EH (cell line): ENCODE results near the gene ESR1.
"Not testable (repeated sequence)": the region's sequence is repeated elsewhere in the genome, so short reads cannot be mapped to it uniquely, and the experiment has no call there.

Source experiments
- DNase-seq: peaks from one replicate; pipeline ENCODE4 v3.0.0-alpha.2; 2015; ENCODE audit warnings: low read depth

The ESR1 gene

DNA sequence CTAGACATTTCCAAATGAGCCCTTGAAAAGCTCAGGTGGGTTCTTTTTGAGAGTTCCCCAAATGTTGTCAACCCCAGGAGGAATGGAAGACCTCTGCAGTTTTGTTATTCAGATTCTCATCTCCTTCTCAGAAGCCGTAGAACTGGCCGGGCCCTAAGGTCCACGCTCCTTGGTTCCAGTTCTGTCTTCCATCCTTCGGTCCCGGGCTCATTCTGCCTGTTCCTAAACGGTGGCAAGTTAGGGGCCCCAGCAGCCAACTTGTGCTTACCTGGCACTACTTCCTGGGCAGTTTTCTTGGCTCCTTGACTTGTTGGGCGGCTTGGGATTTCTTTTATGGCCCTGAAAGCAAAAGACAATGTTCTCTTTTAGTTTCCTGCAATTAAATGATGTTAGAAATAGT is 6.4 kb downstream of the ESR1 start:
- DNase-seq = no peak

DNA sequence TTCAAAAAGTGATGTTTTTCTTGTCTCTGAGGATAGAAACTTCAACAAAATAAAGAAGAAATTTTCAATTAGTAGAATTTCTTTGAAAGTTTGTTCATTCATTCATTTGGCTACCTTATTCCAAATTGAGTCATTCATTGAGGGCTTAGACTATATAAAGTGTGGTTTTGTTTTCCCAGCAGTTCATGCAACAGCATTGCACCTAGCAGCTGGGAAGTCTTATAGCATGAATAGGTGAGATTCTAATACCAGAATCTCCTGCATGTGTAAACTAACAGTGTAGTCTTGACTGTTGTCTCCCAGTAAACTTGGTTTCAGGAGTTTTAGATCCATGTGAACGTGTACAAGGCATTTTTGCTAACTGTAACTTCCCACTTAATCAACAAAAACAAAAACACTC is 7.1 kb downstream of the ESR1 start:
- no peak for DNase-seq

DNA sequence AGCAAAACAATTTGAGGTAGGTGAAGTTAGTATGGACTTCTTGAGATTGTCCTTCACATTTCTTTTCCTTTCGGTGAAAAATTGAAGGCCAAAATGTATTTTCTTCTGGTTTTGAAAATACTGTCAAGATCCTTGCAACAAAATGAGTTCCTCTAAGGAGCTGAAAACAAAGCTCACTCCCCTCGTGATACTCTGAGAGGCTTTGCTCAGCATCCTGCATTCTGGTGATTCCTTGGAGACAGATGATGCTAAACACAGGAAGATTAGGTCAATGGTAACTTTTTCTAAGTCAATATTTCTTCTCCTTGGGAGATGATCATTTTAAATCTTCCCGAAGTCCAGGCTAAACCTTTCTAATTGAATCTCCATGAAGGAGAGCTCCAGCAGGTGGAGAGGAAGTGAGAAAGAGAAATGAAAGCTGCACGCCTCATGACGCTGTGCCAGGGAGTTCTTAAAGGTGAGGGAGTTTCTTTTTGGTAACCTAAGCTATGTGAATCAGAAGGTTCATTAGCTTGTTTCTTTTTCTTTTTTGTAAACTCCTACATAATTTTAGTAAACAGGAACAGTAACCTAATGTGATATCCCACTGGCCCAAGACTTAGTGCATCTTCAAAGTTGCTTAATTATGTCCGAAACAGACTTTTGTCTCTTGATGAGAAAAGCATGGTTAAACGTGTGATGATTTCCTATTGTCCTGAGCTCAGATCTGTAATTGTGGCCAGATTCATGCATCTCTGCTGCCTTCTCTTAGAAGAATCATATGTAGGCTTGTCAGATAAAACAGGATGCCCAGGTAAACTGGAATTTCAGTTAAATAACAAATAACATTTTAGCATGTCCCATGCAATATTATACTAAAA is 15.0 kb downstream of the ESR1 start:
- no peak for DNase-seq

DNA sequence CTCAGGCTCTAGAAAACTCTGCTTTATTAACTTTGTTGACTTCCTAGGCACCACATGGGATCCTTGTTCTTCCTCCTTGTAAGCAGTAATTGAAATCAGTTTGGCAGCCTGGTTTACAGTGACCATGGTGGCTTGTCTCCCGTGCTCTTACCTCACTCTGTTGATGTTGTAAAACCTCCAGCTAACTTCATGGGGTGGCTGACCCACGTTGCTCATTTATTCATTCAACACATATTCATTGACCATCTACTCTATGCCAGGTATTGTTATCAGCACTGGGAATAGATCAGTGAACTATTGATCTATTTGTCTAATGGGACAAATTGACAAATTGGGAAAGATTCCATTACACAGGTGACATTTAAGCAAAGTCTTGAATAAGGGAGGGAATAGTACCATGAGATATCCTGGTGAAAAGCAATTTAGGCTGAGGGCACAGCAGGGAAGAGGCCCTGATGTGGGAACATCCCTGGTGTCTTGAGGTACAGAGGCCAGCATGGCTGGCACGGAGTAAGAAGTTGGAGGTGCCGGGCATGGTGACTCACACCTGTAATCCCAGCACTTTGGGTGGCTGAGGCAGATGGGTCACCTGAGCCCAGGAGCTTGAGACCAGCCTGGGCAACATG is 19.1 kb downstream of the ESR1 start:
- DNase-seq = no peak

DNA sequence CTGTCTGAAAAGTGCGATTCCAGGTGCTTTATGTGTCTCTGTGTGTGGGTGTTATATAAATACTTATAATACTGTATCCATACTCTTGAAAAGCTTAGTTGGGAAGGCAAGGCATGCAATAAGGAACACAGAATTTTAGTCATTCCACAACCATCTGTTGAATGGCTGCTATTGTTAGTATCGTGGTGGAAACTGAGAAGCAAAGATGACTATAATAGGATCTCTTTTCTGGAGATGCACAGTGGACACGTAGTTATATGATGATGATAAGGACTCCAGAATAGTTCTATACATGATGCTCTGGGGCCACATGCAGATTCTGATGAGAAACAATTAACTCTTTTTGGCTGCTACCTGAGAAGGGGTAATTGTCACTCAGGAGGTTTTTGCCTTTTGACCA is 25.2 kb downstream of the ESR1 start:
- DNase-seq = no peak

DNA sequence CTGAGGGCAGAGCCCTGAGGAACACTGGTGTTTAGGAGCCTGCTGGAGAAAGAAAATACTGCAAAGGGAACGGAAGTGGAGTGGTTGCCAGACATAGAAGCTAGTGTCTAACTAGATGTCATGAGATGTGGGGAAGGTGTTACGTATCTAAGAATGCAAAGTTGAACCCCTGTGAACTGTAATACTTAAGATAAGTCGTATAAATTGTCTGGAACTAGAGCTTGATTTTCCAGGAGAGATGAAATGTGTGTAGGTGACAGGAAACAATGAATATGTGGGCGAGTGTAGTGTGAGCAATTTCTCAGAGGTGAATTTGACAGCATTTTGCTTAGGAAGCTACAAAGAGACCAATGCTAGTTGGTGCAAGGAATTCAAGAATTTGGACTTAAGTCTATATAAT is 27.9 kb downstream of the ESR1 start:
- no peak for DNase-seq

DNA sequence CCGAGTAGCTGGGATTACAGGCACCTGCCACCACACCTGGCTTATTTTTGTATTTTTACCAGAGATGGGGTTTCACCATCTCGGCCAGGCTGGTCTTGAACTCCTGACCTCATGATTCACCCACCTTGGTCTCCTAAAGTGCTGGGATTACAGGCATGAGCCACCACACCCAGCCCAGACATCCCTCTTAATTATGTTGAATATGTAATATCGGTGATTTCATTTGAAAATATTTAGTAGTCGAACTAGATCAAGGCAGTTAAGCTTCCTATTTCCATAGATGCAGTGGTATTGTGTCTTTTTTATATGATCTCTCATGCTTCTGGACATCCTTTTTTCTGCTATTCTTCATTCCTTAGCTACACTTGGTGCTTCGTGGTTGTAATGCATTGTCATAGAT is 29.7 kb downstream of the ESR1 start:
- DNase-seq = no peak

DNA sequence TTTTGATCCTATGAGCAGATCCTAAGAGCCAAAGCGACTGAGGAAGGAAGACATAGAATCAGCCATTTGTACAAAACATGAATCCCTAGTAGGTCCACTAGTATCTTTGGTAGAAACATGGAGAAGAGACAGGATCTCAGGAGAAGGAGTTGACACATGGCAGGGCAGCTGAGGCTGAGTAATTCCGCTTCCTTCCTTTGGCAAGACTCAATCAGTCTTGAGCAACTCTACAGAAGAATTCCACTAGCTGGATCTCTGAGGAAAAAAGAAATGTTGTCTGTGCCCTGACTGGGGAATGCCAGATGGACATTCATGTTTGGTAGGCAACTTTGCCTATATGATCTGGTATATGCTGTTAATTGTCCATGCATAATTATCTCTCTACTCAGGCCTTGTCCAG is 35.3 kb downstream of the ESR1 start:
- DNase-seq = no peak

DNA sequence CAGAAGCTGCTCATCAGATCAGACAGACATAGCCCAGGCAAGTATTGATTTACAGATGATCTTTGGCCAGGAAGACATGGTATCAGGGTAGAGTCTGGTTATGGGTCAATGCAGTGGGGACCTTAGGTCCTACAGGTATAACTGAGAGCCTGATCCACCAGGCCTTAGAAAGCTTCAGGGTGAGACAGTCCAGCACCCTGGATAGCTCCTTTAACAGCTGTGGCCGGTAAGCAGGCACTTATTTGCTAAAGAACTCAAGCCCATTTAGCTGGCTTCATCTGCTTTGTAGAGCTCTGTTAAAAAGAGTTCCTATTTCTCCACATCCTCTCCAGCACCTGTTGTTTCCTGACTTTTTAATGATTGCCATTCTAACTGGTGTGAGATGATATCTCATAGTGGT is 39.6 kb downstream of the ESR1 start:
- peak; percentile 60 for DNase-seq

DNA sequence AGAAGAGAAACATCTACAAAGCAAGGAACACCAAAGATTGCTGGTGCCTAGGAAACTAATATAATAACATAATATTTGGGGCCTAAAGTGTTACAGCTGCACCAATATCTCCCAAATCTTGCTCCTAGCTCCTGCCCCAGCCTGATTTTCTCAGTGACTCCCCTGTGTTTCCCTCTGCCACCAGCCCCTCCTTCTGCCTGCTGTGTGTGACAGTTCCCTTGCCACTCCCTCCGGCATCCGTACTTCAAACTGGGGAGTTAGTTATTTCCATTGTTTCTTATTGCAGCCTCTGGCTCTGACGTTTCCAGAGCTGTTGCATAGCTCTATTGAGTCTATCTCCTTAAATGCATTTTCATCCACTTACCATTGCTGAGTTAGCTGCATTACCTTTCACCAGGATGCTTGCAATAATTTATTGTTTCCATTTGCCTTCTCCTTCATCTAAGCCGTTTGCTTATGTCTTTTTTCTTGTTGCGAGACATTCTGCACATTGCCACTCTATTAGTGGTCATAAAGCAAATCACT is 43.1 kb downstream of the ESR1 start:
- DNase-seq = no peak

DNA sequence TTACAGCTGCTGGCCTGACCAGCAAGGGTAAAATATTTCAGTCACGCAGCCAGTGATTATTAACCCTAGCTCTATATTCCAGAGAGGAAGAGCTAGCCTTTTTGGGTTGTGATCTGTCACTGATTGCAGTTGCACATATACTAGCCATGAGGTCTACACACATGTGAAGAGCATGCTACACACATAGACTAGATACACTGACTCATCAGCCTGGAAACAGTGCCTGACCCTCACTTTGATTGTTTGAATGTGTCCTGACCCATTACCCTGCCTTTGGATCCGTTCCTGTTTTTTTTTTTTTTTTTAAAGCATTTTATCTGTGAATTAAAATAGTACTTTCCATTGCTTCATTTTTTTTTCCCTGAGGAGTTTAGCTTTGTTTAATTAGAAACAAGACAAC is 50.8 kb downstream of the ESR1 start:
- no peak for DNase-seq

DNA sequence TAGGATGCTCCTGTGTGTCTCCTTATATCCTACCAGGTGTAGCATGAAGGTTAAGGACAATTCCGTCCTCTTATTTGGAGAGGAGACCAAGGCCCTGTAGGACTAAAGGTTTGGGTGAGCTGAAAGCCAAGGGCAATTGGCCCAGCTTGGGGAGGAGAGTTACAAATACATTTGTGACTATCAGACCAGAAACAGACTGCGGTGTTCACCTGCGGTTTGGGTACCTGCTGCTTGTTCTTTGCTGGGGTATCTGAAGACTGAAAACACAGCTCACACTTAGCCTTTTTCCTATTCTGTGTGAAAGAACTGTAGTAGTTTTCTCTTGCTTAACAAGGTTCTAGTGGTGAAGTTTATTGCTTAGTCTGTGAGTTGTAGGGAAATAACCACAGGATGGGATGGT is 55.0 kb downstream of the ESR1 start:
- no peak for DNase-seq

DNA sequence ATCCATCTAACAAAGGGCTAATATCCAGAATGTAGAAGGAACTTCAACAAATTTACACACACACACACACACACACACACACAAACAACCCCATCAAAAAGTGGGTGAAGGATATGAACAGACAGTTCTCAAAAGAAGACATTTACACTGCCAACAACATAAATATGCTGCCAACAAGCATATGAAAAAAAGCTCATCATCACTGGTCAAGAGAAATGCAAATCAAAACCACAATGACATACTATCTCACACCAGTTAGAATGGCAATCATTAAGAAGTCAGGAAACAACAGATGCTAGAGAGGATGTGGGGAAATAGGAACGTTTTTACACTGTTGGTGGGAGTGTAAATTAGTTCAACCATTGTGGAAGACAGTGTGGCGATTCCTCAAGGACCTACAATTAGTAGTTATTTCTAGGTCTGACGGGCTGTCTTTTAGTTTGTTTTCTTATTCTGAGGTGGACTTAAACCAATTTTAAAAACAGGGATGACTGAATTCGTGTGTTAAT is 59.9 kb downstream of the ESR1 start:
- not testable (repeated sequence) for DNase-seq

DNA sequence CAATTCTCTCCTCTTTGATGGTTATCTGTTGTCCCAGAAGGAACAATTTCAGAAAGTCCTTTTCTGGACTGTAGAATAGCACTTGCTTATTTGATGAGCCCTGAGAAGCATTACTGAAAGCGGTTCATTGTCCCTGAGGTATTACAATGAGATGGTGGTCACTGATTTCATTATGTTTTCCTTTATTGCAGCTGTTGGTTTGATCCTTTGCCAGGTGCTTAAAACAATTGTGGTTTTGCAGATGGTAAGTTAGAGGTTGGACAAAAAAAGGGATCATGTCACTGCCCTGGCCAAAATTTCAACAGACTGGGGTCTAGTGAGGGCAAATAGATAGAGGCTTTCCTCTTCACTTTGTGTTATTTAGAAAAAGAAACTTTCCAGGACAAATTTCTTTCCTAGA is 61.9 kb downstream of the ESR1 start:
- DNase-seq = no peak

DNA sequence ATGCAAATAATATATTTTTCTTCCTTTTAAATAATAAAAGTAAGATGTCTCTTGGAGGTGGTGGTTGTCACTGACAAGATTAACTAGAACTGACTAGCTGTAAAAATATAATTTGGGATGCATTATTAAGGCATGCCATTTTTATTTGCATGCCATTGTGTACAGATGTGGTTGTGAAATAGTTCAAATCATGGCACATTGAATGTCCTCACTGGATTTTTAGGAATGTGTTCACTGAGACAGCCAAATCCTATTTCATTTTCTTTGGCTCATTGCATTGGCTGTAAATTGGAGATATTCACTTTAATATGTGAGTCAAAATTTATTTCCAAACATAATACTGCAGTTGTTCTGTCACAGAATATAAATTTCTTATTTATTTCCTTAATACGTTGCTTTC is 62.3 kb downstream of the ESR1 start:
- DNase-seq = no peak

DNA sequence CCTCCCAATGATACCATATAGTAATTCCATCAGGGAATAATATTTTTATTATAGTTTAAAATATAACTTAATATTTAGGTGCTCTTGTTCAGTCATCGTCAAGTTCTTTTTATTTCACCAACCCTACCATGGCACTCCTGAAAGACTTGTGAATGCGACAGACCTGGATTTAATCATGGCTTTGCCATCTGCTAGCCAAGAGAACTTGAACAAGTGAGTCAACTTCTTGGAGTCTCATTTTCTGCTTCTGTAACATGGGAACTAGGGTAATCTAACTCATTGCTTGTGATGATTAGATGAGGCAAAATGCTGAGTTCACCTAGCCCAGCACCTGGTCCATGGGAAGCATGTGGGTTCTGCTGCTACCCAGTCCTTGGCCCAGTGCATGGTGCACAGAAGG is 62.9 kb downstream of the ESR1 start:
- no peak for DNase-seq

DNA sequence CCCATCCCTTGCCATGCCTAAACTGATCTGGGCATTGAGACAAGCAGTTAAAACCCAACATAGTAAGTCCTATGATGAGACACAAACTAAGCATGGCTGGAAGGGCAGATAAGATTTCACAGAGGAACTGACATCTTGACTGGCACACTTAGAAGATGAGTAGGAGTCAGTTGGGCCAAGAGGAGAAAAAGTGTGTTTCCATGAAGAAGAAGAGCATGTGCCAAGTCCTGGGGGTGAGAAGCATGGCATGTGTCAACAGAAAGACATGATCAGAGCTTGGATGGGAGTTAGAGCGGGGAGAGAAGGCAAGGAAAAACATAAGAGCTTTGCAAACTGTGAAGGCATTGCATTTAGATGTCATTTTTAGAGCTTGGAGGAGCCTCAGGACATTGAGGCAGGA is 68.0 kb downstream of the ESR1 start:
- DNase-seq = no peak

DNA sequence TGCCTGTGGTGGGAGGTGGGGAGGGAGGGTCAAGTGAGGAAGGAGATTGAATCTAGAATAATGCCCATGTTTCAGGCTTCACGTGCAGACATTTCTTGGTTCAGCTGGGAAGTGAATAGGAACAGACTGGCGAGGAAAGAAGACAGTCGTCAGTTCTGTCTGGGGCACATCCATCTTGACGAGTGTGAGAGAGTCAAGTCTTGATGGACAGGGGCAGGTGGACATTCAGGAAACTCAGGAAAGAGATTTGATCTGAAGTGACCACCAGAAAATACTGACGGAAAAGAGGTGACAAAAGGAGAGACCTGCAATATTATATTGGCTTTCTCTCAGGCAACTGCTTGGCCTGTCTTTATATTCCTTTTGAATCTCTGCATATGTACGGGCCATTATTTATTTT is 68.6 kb downstream of the ESR1 start:
- no peak for DNase-seq

DNA sequence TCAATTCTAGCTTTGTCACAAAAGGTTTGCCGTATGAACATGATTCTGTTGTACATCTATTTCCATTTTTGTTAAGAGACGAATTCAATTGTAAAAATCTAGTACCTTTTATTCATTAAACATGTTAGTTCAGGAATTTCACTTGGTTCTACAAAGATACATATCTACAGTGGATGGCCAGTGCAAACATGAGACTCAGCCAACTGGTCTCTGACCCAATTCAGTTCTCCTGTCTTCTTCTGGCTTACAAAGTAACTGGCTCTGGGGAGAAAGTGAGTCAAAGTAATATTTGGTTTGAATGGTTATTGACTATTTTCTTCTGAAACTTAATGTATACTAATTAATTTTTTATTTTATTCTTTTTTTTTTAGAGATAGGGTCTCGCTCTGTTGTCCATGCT is 70.0 kb downstream of the ESR1 start:
- no peak for DNase-seq

DNA sequence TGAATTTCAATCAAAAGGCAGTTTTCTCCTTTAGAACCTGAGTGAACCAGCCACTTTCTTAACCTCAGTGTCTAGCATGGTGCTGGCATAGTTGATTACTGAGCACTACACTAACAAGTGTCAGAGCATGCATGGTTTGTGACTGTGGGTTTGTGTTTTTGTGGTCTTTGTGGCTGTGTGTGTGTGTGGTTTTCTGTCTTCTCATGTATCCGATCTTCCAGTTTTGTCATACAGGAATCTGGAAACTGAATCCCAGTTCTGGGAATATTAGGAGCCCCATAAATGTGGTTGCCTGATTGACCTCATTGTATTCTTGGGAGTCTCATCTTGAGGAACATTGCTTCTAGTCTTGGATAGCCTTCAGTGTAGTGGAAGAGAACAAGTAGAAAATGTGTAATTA is 73.7 kb downstream of the ESR1 start:
- no peak for DNase-seq

DNA sequence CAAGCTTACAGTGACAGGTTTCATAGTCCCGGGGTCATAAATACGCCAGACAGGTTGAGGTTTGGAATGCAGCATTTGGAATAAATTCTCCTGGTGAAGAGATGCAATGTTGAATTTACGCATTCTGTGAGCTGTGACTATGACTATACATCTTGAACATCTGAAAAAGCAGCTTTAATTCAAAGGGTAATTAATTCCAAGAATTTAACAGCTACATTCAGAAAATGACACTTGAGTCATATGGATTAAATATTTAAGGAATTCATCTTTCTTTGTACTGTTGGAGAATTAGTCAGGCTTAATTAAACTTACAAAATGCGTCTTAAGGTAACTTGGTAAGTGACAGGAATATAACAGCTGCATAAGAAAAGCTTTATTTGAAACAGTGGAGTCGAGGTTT is 74.7 kb downstream of the ESR1 start:
- DNase-seq = no peak

DNA sequence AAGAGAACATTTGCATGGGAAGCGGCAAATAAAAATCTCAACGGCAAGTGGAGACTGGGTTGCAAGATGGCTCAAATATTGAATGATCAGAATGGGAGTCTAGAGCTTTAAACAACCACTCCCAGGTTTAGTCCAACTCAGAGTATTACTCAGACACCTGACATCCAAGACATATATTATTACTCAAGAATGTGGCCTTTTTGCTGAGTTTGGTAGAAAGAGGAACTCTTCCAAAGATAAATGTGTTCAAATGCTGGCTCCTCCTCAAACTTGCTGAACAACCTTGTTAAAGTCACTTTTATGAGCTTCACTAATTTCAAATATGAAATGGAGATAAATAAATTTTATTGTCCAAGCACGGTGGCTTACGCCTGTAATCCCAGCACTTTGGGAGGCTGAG is 77.8 kb downstream of the ESR1 start:
- no peak for DNase-seq

DNA sequence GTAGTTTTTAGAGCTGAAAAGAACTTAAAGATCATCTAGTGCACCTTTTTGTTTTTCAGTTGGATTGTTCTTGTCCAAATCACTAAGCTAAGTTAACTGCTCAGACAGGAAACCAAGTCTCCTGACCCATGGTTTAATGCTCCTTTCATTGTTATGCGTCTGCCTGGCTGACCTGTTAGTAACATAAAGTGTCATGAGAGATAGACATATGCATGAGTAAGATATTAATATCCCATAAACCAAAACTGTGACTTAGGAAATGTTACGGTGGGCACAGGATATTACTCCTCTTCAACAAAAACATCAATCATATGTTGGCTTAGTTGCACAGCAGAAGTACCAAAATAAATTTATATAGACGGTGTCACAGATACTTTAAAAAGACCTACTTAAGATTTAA is 84.0 kb downstream of the ESR1 start:
- DNase-seq = no peak

DNA sequence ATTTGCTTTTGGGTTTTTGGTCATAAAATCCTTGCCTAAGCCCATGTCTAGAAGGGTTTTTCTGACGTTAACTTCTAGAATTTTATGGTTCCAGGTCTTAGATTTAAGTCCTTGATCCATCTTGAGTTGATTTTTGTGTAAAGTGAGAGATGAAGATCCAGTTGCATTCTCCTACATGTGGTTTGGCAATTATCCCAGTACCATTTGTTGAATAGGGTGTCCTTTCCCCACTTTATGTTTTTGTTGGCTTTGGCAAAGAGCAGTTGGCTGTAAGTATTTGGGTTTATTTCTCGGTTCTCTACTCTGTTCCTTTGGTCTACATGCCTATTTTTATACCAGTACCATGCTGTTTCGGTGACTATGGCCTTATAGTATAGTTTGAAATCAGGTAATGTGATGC is 86.9 kb downstream of the ESR1 start:
- peak; percentile 48 for DNase-seq
